Fibroblast of villous mesenchyme (primary cell): ENCODE data around the gene DNAH6. TPM values are rescaled to one million over a fixed set of nuclear protein-coding genes. Genes with fewer than 3 reads are reported as not detected.

Source experiments
- DNase-seq: peaks from one replicate; pipeline ENCODE4 v3.0.0-alpha.2; 2010; ENCODE audit warnings: low read depth
- H3K4me3 ChIP-seq: 2 replicates; pipeline ENCODE4 v1.5.1; 2011; ENCODE audit warnings: low read depth, mild to moderate bottlenecking, low read length
- total RNA-seq: library from RNA; depleted of rRNA; stranded (reverse); fragments of >200 nt; gene quantifications from 2 replicates; pipeline ENCODE4 v1.2.3, GENCODE V29; 2012
- TF ChIP-seq, protein P1 (sequence below): IDR thresholded peaks from 2 replicates; pipeline ENCODE4 v1.5.1; 2012; ENCODE audit warnings: low read depth, mild to moderate bottlenecking, low read length; ENCODE audit not compliant: insufficient read depth

DNAH6 gene
- total RNA-seq, 1 donor, result under 0.01 TPM

DNA sequence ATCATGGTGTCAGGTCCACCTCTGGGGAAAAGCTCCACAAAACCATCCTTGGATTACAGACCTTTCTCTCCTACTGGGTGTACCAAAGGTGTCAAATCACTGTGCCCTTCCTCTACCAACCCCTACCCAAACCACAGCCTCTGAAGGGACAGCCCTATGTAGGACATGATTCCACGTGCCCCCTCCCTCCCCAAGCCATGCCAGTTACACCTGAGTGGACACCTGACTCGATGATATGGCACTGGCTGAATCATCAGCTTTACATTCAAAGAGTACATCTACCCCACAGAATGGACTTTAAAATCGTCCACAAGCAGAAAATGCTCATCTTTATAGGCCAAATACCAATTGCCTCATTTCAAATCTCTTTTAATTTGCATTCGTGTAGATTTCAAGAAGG lies 338.6 kb downstream of the DNAH6 start:
- DNase-seq, result no peak
- H3K4me3 ChIP-seq, result no peak overlapping the region
- TF ChIP-seq, protein P1, sequence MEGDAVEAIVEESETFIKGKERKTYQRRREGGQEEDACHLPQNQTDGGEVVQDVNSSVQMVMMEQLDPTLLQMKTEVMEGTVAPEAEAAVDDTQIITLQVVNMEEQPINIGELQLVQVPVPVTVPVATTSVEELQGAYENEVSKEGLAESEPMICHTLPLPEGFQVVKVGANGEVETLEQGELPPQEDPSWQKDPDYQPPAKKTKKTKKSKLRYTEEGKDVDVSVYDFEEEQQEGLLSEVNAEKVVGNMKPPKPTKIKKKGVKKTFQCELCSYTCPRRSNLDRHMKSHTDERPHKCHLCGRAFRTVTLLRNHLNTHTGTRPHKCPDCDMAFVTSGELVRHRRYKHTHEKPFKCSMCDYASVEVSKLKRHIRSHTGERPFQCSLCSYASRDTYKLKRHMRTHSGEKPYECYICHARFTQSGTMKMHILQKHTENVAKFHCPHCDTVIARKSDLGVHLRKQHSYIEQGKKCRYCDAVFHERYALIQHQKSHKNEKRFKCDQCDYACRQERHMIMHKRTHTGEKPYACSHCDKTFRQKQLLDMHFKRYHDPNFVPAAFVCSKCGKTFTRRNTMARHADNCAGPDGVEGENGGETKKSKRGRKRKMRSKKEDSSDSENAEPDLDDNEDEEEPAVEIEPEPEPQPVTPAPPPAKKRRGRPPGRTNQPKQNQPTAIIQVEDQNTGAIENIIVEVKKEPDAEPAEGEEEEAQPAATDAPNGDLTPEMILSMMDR, result no peak

DNA sequence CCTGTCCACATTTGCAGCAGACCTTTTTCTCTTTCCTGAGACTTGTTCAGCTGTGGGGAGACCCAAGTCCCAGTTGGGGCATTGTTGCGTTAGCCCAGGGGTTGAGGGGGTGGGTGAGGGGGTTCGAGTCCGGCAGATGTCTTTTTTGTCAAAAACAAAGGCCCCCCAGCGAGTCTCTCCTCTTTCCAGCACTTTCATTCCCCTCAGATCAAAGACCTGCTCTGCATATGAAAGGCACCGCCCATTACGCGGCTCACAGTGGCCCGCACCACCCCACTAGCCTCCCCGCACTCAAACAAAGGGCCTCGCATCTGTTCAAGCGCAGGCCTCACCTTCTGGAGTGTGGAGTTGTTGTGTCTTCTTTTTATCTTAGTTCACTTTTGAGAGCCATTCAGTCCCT lies 339.4 kb downstream of the DNAH6 start:
- TF ChIP-seq, protein P1, result no peak
- no peak for DNase-seq
- no peak overlapping the region for H3K4me3 ChIP-seq

DNA sequence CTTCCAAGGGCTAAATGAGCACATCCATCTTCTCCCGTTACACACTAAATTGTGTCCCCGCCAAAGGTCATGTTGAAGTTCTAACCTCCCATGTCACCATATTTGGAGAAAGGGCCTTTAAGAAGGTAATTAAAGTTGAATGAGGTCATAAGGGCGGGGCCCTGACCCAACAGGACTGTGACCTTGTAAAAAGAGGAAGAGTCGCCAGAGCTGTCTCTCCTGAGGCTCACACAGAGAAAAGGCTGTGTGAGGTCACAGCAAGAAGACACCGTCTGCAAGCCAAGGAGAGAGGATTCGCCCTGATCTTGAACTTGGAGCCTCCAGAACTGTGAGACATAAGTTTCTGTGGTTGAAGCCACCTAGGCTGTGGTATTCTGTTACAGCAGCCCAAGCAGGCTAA lies 340.5 kb downstream of the DNAH6 start:
- no peak overlapping the region for H3K4me3 ChIP-seq
- DNase-seq, result no peak
- TF ChIP-seq, protein P1, result no peak

- no peak overlapping the region for H3K4me3 ChIP-seq
- no peak for DNase-seq
- TF ChIP-seq, protein P1, result no peak
Observed at GRCh38 chr2:84857566-84857965, 341.3 kb downstream of the DNAH6 start.

GRCh38 chr2:84858123-84858522 lies 341.8 kb downstream of the DNAH6 start:
- TF ChIP-seq, protein P1, result peak; percentile 54
- no peak for DNase-seq
- no peak overlapping the region for H3K4me3 ChIP-seq

GRCh38 chr2:84858937-84859336 lies 342.6 kb downstream of the DNAH6 start:
- H3K4me3 ChIP-seq, result no peak overlapping the region
- TF ChIP-seq, protein P1, result no peak
- no peak for DNase-seq

DNA sequence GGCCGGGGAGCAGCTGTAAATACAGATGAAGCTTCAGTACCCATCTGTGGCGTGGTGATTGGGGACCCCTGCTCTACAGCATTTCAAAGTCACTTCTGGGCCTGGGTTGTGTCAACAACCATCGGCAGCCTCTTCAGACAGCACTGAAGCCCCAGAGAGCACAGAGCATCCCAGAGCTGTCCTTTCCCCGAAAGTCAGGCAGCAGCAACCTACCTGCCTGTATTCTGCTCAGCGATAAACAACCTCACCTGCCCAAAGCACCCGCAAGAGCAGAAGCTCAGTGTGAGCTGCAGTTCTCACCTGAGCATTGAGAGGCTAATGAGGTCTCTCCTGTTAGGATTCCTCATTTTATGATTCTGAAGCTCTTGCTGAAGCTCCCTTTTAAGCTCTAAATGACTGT lies 345.2 kb downstream of the DNAH6 start:
- no peak for DNase-seq
- H3K4me3 ChIP-seq, result no peak overlapping the region
- TF ChIP-seq, protein P1, result no peak
